IPS-18c (cell line): ENCODE results near the gene MKLN1.
"Not testable (repeated sequence)": the region's sequence is repeated elsewhere in the genome, so short reads cannot be mapped to it uniquely, and the experiment has no call there.

Experiments
- H3K4me3 ChIP-seq: 2 replicates; pipeline ENCODE4 v1.7.0; 2013; ENCODE audit warnings: low read depth, mild to moderate bottlenecking, low read length, moderate library complexity; ENCODE audit not compliant: insufficient read depth
- H3K9me3 ChIP-seq: one replicate; pipeline ENCODE4 v1.6.1; 2013; ENCODE audit warnings: mild to moderate bottlenecking, low read length, moderate library complexity; ENCODE audit not compliant: control insufficient read depth, insufficient read depth

The MKLN1 gene

GRCh38 chr7:131513245-131514061 lies 185.8 kb downstream of the MKLN1 start:
- Histone ChIP-seq H3K4me3 (no peak overlapping the region), H3K9me3 (no peaks in the 10 kb centered on the region)

GRCh38 chr7:131515471-131515870 lies 187.8 kb downstream of the MKLN1 start:
- H3K9me3 ChIP-seq, H3K4me3 ChIP-seq: not testable (repeated sequence)

DNA sequence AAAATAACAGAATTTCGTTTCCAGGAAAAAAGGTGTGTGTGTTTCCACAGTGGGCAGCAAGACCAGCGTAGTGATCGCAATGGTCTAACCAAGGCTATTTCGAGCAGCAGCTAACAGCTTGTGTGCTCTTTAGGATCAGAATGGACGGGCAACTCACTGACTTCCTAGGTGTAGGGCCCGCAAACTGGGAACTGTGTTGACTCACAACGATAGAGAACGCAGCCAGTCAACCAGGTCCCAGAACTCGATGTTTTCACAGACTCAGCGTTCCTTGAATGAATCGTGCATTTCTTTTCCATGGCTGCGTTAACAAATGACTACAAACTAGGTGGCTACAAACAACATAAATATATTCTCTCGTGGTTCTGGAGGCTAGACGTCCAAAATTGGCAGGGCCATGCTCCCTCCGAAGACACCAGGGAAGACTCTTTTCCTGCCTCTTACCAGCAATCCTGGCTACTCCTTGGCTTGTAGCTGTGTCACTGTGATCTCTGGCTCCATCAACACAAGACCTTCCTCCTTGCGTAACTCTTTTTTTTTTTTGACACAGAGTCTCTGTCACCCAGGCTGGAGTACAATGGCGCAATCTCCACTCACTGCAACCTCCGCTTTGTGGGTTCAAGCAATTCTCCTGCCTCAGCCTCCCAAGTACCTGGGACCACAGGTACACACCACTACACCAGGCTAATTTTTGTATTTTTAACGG lies 189.7 kb downstream of the MKLN1 start:
- H3K4me3 ChIP-seq, result no peak overlapping the region
- no peaks in the 10 kb centered on the region for H3K9me3 ChIP-seq

GRCh38 chr7:131518626-131519025 lies 190.9 kb downstream of the MKLN1 start:
- no peaks in the 10 kb centered on the region for H3K9me3 ChIP-seq
- H3K4me3 ChIP-seq, result no peak overlapping the region

DNA sequence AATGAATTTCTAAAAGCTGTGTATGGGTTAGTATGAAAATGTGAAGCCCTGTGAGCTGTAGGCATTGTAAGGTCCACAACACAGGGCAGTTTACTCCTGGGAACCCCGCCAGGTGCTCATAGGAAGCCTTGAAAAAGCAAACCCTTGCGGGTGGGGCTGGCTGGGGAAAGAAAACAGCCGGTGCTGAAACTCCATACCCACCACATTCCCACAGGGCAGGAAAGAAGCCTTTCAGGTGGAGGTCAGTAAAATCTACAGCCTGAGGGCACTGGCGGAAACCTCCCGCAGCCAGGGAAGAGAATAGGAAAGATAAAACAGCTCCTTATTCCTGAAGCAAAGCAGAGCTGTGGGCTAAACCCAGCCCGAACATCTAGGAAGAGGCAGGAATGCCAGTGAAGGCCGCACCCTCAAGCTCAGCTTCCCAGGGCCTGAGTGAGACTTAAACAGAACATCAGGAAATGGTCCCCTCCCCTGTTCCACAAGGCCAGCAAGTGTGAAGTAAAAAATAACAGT lies 194.0 kb downstream of the MKLN1 start:
- Histone ChIP-seq H3K9me3 (no peaks in the 10 kb centered on the region), H3K4me3 (no peak overlapping the region)

DNA sequence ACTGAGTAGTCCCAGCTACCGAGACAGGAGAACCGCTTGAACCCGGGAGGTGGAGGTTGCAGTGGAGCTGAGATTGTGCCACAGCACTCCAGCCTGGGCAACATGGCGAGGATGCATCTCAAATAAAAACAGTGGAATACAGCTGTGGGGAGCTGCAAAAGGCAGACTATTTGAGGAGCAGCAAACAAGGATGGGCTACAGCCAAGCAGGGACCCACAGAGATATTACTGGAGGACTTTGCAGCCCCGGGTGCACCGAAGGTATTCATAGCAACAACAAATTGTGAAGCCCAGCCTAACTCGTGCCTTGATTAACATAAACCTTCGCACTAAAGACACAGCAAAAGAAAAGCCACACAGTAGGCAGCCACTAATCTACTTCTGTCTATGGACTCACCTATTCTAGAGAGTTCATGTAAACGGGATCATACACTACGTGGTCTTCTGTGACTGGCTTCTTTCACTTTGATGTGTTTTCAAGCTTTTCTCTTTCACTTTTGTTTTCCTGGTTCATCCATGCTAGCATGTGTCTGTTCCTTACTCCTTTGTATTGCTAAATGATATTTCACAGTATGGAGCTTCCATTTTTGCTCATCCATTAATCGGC lies 194.8 kb downstream of the MKLN1 start:
- no peak overlapping the region for H3K4me3 ChIP-seq

DNA sequence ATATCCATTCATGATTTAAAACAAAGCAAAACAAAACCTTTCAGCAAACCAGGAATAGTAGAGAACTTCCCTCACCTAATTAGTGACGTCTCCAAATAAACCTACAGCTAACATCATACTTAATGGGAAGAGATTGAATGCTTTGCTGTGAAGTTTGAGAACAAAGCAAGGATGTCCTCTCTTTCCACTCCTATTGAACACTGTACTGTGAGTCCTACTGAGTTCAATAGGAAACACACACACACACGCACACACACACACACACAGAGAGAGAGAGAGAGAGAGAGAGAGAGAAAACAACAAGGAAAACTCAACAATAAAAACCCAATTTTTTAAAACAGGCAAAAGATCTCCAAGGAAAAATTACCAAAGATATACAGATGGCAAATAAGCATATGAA lies 196.4 kb downstream of the MKLN1 start:
- H3K9me3 ChIP-seq, result no peaks in the 10 kb centered on the region
- no peak overlapping the region for H3K4me3 ChIP-seq

More for the DNA sequence above, 194.8 kb downstream of the MKLN1 start:
- H3K9me3 ChIP-seq, result no peaks in the 10 kb centered on the region

DNA sequence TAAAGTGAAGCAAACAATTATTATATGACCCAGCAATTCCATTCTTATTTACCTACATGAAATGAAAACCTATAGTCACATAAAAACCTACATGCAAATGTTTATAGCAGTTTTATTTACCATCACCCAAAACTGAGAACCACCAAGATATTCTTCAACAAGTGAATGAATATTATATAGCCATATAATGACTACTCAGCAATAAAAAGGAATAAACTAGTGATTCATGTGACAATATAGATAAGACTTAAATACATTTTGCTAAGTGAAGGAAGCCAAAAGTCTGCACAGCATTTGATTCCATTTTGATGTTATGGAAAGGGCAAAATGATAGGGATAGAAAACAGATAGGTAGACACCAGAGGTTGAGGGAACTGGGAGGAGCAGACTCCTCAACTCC lies 197.0 kb downstream of the MKLN1 start:
- Histone ChIP-seq H3K9me3 (no peaks in the 10 kb centered on the region), H3K4me3 (no peak overlapping the region)

GRCh38 chr7:131525820-131526219 lies 198.1 kb downstream of the MKLN1 start:
- no peak overlapping the region for H3K4me3 ChIP-seq

GRCh38 chr7:131527456-131527855 lies 199.8 kb downstream of the MKLN1 start:
- H3K4me3 ChIP-seq, result no peak overlapping the region
- H3K9me3 ChIP-seq, result no peaks in the 10 kb centered on the region

More at GRCh38 chr7:131525820-131526219, 198.1 kb downstream of the MKLN1 start:
- H3K9me3 ChIP-seq, result no peaks in the 10 kb centered on the region

GRCh38 chr7:131529179-131529578 lies 201.5 kb downstream of the MKLN1 start:
- Histone ChIP-seq H3K9me3 (no peaks in the 10 kb centered on the region), H3K4me3 (no peak overlapping the region)

GRCh38 chr7:131529617-131530016 lies 201.9 kb downstream of the MKLN1 start:
- no peaks in the 10 kb centered on the region for H3K9me3 ChIP-seq

GRCh38 chr7:131530137-131530536 lies 202.5 kb downstream of the MKLN1 start:
- Histone ChIP-seq H3K9me3 (no peaks in the 10 kb centered on the region), H3K4me3 (no peak overlapping the region)

More at GRCh38 chr7:131529617-131530016, 201.9 kb downstream of the MKLN1 start:
- no peak overlapping the region; the same call in 1 of the 2 replicates for H3K4me3 ChIP-seq

GRCh38 chr7:131532570-131533091 lies 205.0 kb downstream of the MKLN1 start:
- H3K4me3 ChIP-seq, result no peak overlapping the region
- H3K9me3 ChIP-seq, result no peaks in the 10 kb centered on the region

DNA sequence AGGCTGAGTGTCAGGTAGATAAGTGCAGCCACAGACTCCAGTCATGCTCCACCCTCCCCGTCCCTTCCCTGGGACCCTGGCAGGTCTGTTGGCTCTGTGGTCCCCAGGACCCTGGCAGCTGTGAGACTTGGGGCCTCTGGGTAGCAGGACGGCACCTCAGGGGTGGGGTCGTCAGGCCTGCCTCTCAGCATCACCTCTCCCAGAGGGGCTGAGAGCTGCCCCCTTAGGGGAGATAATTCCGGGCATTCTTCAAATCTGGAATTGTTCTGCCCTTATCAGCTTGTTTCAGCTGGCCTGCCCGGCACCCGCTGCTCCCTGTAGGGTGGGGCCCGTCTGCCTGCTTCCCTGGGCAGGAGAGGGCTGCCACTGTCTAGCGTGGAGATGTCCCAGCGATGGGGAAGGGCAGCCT lies 205.5 kb downstream of the MKLN1 start:
- no peaks in the 10 kb centered on the region for H3K9me3 ChIP-seq
- H3K4me3 ChIP-seq, result no peak overlapping the region

DNA sequence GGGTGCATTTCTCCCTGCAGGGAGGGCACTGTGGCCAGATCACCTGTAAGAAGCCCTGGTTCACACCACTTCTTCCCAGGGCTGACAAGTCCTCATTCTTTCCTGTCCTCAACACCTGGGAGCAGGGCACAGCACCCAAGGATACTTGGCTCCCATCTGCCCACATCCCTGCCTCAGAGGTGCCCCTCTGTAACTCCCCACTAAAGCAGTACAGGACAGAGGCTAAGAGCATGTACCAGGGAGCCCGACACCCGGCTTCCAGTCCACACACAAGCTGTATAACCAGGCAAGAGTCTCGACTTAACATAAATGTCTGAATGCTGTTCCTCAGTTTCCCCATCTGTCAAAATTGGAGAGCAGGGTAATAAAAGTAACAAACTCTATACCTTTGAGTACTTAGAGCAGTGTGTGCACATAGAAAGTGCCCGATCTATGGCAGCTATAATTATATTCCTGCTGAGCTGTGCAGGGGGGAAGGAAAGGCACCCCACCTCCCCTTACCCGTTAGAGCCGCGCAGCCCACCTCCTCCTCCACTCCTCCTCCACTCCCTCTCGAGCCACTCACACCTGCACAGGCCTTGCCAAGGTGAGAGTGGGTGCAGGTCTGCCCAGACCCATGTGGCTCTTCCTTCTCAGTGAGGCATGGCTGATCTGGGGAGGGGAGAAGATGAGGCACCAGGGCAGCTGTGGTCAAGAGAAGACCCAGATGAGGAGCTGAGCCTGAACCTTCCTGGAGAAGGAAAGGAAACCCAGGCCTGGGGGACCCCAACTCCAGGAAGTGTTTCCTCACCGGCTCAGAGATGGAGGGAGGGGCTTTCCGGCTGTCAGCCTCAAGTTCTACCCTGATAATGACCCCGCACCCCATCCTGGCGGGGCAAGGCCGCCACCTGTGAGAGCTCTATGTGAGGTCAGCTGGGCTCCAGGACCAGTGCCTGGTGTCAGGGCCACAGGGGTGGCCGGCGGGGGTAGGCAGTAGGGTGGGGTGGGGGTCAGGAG lies 206.2 kb downstream of the MKLN1 start:
- H3K9me3 ChIP-seq, result no peaks in the 10 kb centered on the region
- no peak overlapping the region for H3K4me3 ChIP-seq
